ENCODE data around the gene CHRM3.

CHRM3 gene

DNA sequence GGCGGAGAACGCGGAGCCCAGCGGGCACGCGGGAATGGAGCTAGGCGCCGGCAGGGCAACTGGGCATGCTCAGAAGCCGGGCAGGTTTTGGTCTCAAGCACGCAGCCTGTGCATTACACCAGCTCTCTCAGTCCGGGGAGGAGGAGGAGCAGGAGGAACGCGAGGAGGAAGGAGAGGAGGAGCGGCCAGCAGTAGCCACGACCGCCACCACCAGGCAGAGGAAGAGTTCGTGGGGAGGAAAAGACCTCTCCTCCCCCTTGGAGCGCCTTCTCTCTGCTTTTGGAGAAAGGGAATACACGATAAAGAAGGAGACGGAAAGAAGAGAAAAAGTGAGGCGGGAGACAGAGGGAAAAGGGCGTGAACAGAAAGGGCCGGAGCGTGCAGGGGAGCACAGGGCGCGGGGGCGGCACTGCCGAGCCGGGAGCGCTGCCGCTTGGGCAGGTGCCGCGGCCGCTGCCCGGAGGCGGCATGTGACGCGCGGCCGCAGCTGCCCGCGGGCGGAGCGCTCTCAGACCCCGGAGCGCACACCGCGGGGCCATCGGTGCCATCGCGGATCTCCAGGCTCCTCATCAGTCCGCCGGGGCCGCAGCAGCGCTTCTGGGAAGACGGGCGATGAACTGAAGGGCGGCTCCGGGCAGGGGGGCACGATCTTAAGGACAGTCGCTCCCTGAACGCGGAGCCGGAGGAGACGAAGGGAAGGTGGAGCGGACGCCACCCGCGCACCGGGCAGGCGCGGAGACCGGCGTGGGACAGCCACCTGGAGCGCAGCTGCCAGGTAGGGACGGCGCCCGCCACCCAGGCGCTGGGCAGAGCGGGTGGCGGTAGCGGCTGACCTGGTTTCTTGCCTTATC is at the start of gene CHRM3:
TSS of gene CHRM3 (plus strand) at position 116 of the 851 bp plus-strand sequence. CDS start 520,884 bp downstream, outside the sequence.
- Histone ChIP-seq H3K9ac (ENCODE audit: low read depth, low read length) (no peak within 1 kb of the TSS), H3K4me3 (ENCODE audit: low read depth, low read length) (peak within 1 kb of the TSS; percentile 56), H3K27me3 (ENCODE audit: control insufficient read depth, insufficient read depth, low read length) (peaks cover 26% of the 10 kb centered on the region)

DNA sequence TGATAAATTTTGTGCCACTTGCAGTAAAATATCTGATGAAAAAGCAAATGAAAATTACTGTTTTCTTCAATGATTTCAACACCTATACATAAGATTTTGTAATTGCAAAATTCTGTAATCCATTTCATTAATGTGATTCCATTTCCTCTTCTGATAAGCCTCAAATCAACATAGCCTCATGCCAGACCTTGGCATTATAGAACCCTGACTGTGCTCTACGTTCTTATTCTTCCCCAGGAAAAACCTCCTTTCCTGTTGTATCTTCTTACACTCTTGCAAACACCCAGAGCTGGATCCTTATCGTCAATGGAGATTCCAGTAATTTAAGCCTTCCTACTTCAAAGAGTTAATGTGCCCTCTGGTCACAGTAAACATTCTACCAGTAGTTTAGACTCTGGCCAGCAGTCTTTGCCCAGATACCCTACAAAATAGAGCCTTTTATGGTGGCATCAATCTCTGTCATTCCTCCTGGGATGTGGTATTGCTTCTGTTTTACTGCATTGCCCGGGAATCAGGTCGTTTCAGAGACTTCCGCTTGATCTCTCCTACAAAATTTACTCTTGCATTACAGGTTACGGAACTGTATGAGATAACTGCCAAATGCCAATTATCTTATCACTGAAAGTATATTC is 48.5 kb upstream of the CHRM3 start:
- no peak overlapping the region for H3K9ac ChIP-seq (ENCODE audit: low read depth, low read length)
- H3K9me3 ChIP-seq (ENCODE audit: control insufficient read depth, insufficient read depth, low read length) = no peaks in the 10 kb centered on the region

More for the DNA sequence above, at the start of gene CHRM3:
- Histone ChIP-seq H3K9me3 (ENCODE audit: control insufficient read depth, insufficient read depth, low read length) (no peaks in the 10 kb centered on the region), H3K36me3 (ENCODE audit: control insufficient read depth, insufficient read depth, low read length) (peaks cover 2% of the 10 kb centered on the region), H3K4me1 (ENCODE audit: control insufficient read depth, insufficient read depth, low read length) (no peaks in the 10 kb centered on the region)

DNA sequence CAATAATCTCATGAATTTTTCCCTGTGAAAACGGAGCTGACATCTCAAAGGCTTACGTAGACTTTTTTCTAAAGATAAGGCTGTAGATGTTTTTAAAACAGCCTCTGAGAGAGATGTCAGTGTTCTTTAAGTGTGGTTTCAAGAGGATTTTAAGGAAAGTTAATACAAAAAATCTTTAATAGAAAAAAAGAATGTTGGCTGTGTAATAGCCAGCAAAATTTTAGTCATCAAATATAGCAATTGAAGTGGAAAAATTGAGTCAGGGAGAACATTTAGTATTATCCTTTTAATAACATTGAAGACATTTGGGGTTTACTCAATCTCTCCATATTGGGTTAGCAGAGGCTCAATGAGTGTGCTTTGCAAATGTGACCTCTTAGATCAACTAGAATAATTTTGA is 38.6 kb upstream of the CHRM3 start:
- H3K27me3 ChIP-seq (ENCODE audit: control insufficient read depth, insufficient read depth, low read length) = no peaks in the 10 kb centered on the region
- no peaks in the 10 kb centered on the region for H3K36me3 ChIP-seq (ENCODE audit: control insufficient read depth, insufficient read depth, low read length)
- no peak overlapping the region for H3K4me3 ChIP-seq (ENCODE audit: low read depth, low read length)
- no peak overlapping the region for H3K9ac ChIP-seq (ENCODE audit: low read depth, low read length)
- H3K4me1 ChIP-seq (ENCODE audit: control insufficient read depth, insufficient read depth, low read length) = no peaks in the 10 kb centered on the region
- no peaks in the 10 kb centered on the region for H3K9me3 ChIP-seq (ENCODE audit: control insufficient read depth, insufficient read depth, low read length)

More for the DNA sequence above, 48.5 kb upstream of the CHRM3 start:
- Histone ChIP-seq H3K4me3 (ENCODE audit: low read depth, low read length) (no peak overlapping the region), H3K4me1 (ENCODE audit: control insufficient read depth, insufficient read depth, low read length) (no peaks in the 10 kb centered on the region), H3K36me3 (ENCODE audit: control insufficient read depth, insufficient read depth, low read length) (no peaks in the 10 kb centered on the region), H3K27me3 (ENCODE audit: control insufficient read depth, insufficient read depth, low read length) (no peaks in the 10 kb centered on the region)

DNA sequence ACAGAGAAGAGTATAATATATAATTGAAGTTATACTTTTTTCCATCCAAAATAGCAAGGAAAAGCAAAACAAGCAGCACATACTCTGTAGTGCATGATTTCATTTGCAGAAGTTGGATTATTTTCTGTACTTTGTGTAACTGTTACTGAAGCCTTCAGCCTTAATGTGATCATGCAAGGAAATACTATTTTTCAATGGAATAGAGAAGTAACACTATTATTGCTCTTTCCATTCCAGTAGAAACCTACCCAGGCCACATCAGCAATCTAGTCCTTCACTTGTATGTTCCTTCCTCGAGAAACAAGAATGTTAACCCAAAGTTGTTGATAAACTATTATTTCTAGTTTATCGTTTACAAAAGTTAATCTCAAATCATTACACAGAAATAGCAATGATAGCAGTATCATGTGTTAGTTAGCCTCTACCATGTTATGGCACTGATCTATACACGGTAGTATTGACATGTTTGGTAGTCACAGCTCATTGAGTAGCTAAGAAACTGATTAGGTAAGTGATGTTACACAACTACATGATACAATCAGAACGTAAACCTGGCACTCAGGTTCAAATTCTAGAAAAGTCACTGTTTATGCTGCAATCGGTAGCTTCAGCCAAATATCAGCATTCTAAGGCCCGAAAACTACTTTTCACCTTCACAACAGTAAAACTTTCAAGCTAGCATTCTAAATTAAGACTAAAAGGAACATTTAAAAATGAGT is 37.6 kb upstream of the CHRM3 start:
- Histone ChIP-seq H3K4me1 (ENCODE audit: control insufficient read depth, insufficient read depth, low read length) (no peaks in the 10 kb centered on the region), H3K36me3 (ENCODE audit: control insufficient read depth, insufficient read depth, low read length) (no peaks in the 10 kb centered on the region), H3K9me3 (ENCODE audit: control insufficient read depth, insufficient read depth, low read length) (no peaks in the 10 kb centered on the region), H3K9ac (ENCODE audit: low read depth, low read length) (no peak overlapping the region), H3K27me3 (ENCODE audit: control insufficient read depth, insufficient read depth, low read length) (no peaks in the 10 kb centered on the region), H3K4me3 (ENCODE audit: low read depth, low read length) (no peak overlapping the region)

DNA sequence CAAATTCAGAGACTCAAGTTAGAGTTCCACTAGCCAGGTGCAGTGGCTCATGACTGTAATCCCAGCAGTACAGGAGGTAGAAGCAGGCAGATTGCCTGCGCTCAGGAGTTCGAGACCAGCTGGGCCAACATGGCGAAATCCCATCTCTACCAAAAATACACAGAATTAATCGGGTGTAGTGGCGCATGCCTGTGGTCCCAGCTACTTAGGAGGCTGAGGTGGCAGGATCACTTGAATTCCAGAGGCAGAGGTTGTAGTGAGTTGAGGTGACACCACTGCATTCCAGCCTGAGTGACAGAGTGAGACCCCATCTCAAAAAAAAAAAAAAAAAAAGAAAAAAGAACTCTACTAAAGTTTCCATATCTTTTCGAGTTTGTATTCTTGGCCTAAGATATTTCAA is 36.7 kb upstream of the CHRM3 start:
- no peak overlapping the region for H3K4me3 ChIP-seq (ENCODE audit: low read depth, low read length)
- H3K27me3 ChIP-seq (ENCODE audit: control insufficient read depth, insufficient read depth, low read length) = no peaks in the 10 kb centered on the region
- no peaks in the 10 kb centered on the region for H3K4me1 ChIP-seq (ENCODE audit: control insufficient read depth, insufficient read depth, low read length)
- no peaks in the 10 kb centered on the region for H3K9me3 ChIP-seq (ENCODE audit: control insufficient read depth, insufficient read depth, low read length)
- H3K36me3 ChIP-seq (ENCODE audit: control insufficient read depth, insufficient read depth, low read length) = no peaks in the 10 kb centered on the region
- no peak overlapping the region for H3K9ac ChIP-seq (ENCODE audit: low read depth, low read length)

DNA sequence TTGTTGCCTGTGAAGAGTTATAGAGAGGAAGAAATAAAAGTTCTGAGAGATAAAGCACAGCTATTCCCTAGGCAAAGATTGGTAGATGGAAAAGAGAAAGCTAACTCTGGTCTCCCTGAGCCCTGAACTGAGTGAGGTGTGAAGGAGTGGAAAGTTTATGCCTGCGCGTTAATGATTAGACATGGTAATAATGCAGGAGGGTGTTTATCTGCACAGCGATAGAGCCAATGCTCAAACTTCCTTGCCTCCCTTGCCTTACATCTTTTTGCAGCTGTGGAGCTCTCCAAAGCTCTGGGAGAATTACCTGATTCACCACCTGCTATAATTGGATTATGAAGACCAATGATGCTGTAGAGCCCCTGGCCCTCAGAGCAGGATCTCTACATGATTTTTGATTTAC is 32.8 kb upstream of the CHRM3 start:
- Histone ChIP-seq H3K9me3 (ENCODE audit: control insufficient read depth, insufficient read depth, low read length) (no peaks in the 10 kb centered on the region), H3K4me3 (ENCODE audit: low read depth, low read length) (no peak overlapping the region), H3K9ac (ENCODE audit: low read depth, low read length) (no peak overlapping the region), H3K4me1 (ENCODE audit: control insufficient read depth, insufficient read depth, low read length) (no peaks in the 10 kb centered on the region), H3K27me3 (ENCODE audit: control insufficient read depth, insufficient read depth, low read length) (no peaks in the 10 kb centered on the region), H3K36me3 (ENCODE audit: control insufficient read depth, insufficient read depth, low read length) (no peaks in the 10 kb centered on the region)

DNA sequence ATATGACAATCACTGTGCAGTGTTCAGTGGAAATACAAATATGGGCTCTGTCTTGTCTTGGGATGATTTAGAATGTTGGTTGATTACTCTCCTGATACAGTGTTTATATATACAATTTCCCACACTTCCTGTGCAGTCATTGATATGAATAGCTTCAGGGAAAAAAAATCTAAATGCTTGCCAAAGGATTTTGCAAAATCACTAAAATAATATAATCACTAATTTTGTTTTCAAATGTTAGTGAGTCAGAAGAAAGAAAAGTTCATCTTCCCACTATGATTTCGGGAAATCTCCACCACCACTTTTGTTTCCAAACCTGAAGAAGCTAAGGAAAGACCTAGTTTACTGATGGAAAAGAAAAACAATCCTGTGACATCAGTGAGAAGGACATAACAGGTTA is 32.1 kb upstream of the CHRM3 start:
- Histone ChIP-seq H3K36me3 (ENCODE audit: control insufficient read depth, insufficient read depth, low read length) (no peaks in the 10 kb centered on the region), H3K27me3 (ENCODE audit: control insufficient read depth, insufficient read depth, low read length) (no peaks in the 10 kb centered on the region), H3K4me3 (ENCODE audit: low read depth, low read length) (no peak overlapping the region), H3K4me1 (ENCODE audit: control insufficient read depth, insufficient read depth, low read length) (no peaks in the 10 kb centered on the region), H3K9me3 (ENCODE audit: control insufficient read depth, insufficient read depth, low read length) (no peaks in the 10 kb centered on the region), H3K9ac (ENCODE audit: low read depth, low read length) (no peak overlapping the region)

DNA sequence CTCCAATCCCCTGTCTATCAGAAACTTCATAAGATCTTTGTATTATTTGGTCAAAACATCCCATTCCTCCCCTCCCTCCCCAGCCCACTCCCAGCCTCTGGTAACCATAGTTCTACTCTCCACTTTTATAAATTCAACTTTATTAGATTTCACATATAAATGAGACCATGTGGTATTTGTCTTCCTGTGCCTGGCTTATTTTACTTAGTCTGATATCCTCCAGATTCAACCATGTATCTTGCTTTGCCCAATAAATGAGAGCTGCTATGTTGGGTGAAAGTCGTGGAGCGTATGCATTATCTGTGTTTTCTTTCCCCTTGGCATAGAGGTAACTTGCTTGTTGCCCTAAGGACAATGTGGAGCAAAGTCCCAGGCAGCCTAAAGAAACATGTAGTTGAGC is 28.5 kb upstream of the CHRM3 start:
- Histone ChIP-seq H3K36me3 (ENCODE audit: control insufficient read depth, insufficient read depth, low read length) (no peaks in the 10 kb centered on the region), H3K4me1 (ENCODE audit: control insufficient read depth, insufficient read depth, low read length) (no peaks in the 10 kb centered on the region), H3K9me3 (ENCODE audit: control insufficient read depth, insufficient read depth, low read length) (no peaks in the 10 kb centered on the region), H3K27me3 (ENCODE audit: control insufficient read depth, insufficient read depth, low read length) (no peaks in the 10 kb centered on the region), H3K4me3 (ENCODE audit: low read depth, low read length) (no peak overlapping the region), H3K9ac (ENCODE audit: low read depth, low read length) (no peak overlapping the region)

DNA sequence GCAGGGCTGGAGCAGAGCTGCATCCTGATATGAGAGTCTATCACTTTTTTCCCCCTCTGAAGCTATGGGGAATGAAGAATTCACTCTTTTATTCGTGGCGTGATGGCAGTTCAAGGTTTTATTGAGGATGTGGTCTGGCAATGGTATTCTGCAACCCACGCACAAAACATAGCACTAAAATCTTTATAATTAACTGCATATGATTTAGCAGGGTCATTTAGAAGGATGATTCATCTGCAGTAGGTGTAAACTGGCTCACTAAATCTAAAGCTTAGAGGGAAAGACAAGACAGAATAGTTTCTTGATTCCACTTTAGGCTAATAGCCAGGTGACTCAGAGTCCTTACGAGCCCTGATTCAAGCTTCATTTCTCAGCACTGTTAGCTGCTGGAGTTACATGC is 25.0 kb upstream of the CHRM3 start:
- Histone ChIP-seq H3K4me1 (ENCODE audit: control insufficient read depth, insufficient read depth, low read length) (no peaks in the 10 kb centered on the region), H3K4me3 (ENCODE audit: low read depth, low read length) (no peak overlapping the region), H3K36me3 (ENCODE audit: control insufficient read depth, insufficient read depth, low read length) (no peaks in the 10 kb centered on the region), H3K27me3 (ENCODE audit: control insufficient read depth, insufficient read depth, low read length) (no peaks in the 10 kb centered on the region), H3K9me3 (ENCODE audit: control insufficient read depth, insufficient read depth, low read length) (no peaks in the 10 kb centered on the region), H3K9ac (ENCODE audit: low read depth, low read length) (no peak overlapping the region)

DNA sequence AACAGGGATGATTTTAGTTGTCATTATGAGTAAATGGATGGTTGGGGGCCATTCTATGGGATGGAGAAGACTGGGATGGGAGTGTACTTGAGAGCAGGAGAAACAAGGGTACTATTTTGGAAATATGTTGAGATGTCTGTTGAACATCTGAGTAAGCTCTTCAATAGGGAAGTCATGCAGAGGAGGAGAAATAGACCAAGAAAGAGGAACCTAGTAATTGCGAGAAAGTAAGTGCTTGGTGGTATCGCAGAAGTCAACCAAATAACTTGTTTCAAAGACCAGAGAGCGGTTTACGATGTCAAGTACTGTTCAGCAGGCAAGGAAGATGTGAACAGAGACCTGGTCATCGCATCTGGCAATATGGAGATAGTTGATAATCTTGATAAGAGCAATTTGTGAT is 22.4 kb upstream of the CHRM3 start:
- no peaks in the 10 kb centered on the region for H3K27me3 ChIP-seq (ENCODE audit: control insufficient read depth, insufficient read depth, low read length)
- H3K4me3 ChIP-seq (ENCODE audit: low read depth, low read length) = no peak overlapping the region
- no peak overlapping the region for H3K9ac ChIP-seq (ENCODE audit: low read depth, low read length)
- H3K9me3 ChIP-seq (ENCODE audit: control insufficient read depth, insufficient read depth, low read length) = no peaks in the 10 kb centered on the region
- H3K36me3 ChIP-seq (ENCODE audit: control insufficient read depth, insufficient read depth, low read length) = no peaks in the 10 kb centered on the region
- no peaks in the 10 kb centered on the region for H3K4me1 ChIP-seq (ENCODE audit: control insufficient read depth, insufficient read depth, low read length)

DNA sequence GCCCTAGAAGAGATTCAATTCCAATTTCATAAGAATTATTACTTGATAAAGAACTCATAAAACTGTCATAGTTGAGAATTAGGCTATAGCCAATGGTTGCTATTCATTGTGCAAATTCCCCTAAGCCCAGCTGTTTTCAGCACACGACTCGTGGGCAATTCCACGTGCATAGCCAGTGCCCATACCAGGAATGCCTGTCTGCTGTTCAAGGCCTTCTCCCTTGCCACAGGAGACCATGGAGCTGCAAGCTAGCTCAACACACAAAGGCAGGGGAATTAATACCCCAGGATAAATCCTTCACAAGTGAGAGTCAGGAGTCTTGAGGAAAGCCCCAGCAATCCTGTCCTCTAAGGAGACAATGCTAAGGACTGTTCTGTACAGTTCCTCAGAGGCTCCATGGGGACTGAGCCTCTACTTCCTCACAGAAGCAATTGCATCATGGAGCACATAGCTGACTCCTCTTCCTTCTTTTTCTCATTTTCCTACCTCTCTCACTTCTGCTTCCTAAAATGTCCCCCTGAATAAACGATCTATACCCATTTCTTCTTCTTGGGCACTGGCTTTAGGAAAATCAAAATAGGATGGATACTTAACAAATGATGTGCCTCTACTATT is 19.1 kb upstream of the CHRM3 start:
- Histone ChIP-seq H3K9ac (ENCODE audit: low read depth, low read length) (no peak overlapping the region), H3K4me1 (ENCODE audit: control insufficient read depth, insufficient read depth, low read length) (no peaks in the 10 kb centered on the region), H3K9me3 (ENCODE audit: control insufficient read depth, insufficient read depth, low read length) (no peaks in the 10 kb centered on the region), H3K4me3 (ENCODE audit: low read depth, low read length) (no peak overlapping the region), H3K27me3 (ENCODE audit: control insufficient read depth, insufficient read depth, low read length) (no peaks in the 10 kb centered on the region), H3K36me3 (ENCODE audit: control insufficient read depth, insufficient read depth, low read length) (no peaks in the 10 kb centered on the region)

All from iPS-15b (cell line).